Measurements from ENCODE around the gene ZFYVE19. TPM values are rescaled to one million over a fixed set of nuclear protein-coding genes. Genes with fewer than 3 reads are reported as not detected.

ZFYVE19 gene
- total and polyA plus RNA-seq, 2 donors (not counting 1 experiment from before 2014, with no cell fraction given) = 14.1 to 21.3 TPM

DNA sequence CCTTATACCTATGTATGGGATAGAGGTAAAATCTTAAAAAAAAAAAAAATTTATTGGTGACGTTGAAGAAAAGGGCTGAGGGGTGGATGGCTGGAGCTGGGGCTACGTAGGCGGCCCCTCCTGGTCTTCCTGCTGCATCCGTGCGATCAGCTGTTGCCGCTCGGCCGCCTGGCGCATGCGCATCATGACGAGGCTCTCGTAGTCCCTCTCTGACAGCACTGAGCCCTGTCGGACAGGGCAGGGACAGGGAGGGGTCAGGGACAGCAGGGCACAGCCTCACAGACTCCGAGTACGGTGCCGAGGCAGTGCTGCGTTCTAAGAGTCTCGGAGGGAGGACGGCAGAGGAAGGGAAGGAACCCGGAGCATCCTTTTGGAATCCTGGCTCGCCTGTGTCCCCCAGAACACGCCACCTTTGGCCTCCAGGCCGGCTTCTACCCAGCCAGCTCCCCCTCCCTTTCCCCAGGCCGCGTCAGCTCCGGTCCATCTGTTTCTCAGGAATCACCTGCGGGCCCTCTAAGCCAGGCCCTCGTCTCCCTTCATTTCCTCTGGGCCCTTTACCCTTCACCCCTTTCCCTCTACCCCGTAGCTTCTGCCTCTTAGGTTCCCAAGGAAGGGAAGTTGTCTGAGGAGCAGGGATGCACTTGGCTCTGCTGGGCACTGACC, 38.9 kb upstream of the ZFYVE19 start:
- no peaks in the 10 kb centered on the region for H3K79me2 ChIP-seq (ENCODE audit: control insufficient read depth, insufficient read depth, low read length)
- no peak overlapping the region for H3K4me3 ChIP-seq (replicated peaks in 1 of 4; ENCODE audit: control extremely low read depth in 1 of 4, insufficient read depth in 1 of 4, low read depth in 3 of 4, low read length in 4 of 4)
- no peak for TF ChIP-seq EZH2 (IDR thresholded peaks at IDR 0.05; ENCODE audit: low read length, missing control alignments)
- TF ChIP-seq, protein P1, sequence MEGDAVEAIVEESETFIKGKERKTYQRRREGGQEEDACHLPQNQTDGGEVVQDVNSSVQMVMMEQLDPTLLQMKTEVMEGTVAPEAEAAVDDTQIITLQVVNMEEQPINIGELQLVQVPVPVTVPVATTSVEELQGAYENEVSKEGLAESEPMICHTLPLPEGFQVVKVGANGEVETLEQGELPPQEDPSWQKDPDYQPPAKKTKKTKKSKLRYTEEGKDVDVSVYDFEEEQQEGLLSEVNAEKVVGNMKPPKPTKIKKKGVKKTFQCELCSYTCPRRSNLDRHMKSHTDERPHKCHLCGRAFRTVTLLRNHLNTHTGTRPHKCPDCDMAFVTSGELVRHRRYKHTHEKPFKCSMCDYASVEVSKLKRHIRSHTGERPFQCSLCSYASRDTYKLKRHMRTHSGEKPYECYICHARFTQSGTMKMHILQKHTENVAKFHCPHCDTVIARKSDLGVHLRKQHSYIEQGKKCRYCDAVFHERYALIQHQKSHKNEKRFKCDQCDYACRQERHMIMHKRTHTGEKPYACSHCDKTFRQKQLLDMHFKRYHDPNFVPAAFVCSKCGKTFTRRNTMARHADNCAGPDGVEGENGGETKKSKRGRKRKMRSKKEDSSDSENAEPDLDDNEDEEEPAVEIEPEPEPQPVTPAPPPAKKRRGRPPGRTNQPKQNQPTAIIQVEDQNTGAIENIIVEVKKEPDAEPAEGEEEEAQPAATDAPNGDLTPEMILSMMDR (conservative IDR thresholded peaks at IDR 0.05 in 1 of 2, IDR thresholded peaks at IDR 0.05 in 1 of 2; ENCODE audit: low read depth in 1 of 2, low read length in 2 of 2) = no peak
- no peak for DNase-seq (ENCODE audit: low read depth in 2 of 2)
- H3K27ac ChIP-seq (ENCODE audit: insufficient read depth, low read length) = no peak overlapping the region
- no peaks in the 10 kb centered on the region for H3K27me3 ChIP-seq (ENCODE audit: control insufficient read depth, insufficient read depth, low read length)
- H3K9ac ChIP-seq (ENCODE audit: insufficient read depth, low read length) = no peak overlapping the region
- H3K9me3 ChIP-seq (ENCODE audit: control insufficient read depth, insufficient read depth, low read depth, low read length) = no peaks in the 10 kb centered on the region
- peaks cover 16% of the 10 kb centered on the region for H3K4me1 ChIP-seq (ENCODE audit: control insufficient read depth, extremely low read depth, insufficient read depth, low read length)
- no peaks in the 10 kb centered on the region for H4K20me1 ChIP-seq (ENCODE audit: control insufficient read depth, extremely low read depth, insufficient read depth, low read length)
- no peak overlapping the region for H3K4me2 ChIP-seq (ENCODE audit: extremely low read depth, insufficient read depth, low read length)
- H3K36me3 ChIP-seq (ENCODE audit: control insufficient read depth, insufficient read depth, low read length) = peaks cover 7% of the 10 kb centered on the region
- H2AFZ ChIP-seq (ENCODE audit: low read length) = no peak overlapping the region

DNA sequence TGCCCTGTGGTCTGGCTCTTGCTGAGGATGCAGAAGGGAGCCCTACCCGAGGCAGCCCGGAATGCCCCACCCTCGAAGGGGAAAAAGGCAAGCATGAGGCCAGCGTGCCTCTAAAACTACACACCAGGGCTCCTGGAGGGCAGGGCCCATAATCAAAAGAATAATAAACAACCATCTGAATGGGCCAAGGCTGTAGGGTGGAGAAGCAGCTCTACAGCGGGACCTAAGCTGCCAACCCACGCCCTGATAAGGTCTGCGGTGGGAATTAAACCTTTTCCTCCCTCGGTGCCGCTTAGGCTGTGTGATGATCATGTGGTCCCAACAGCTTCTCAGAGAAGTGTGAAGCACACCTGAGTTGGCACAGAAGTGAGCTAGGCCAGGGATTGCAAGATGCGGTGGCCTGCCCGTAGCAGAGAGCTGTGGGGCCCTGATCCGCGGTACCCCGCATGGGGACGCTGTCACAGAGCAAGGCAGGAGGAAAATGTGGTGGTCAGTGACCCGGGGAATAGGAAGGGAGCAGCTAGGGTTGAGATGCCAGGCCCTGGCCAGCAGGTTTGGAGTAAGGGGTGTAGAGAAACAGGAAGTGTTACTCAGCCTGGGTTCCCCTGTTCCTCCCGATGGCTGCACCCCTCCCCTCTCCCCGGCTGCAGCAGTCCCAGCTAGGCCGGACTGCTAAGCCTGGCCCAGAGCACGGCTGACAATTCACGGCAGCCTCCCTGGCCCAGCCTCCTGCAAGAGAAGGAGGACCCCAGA, 38.2 kb upstream of the ZFYVE19 start:
- Histone ChIP-seq H3K79me2 (ENCODE audit: control insufficient read depth, insufficient read depth, low read length) (no peaks in the 10 kb centered on the region), H3K4me2 (ENCODE audit: extremely low read depth, insufficient read depth, low read length) (no peak overlapping the region), H3K9me3 (ENCODE audit: control insufficient read depth, insufficient read depth, low read depth, low read length) (no peaks in the 10 kb centered on the region), H3K9ac (ENCODE audit: insufficient read depth, low read length) (peak overlapping the region; percentile 2), H4K20me1 (ENCODE audit: control insufficient read depth, extremely low read depth, insufficient read depth, low read length) (no peaks in the 10 kb centered on the region), H3K4me3 (replicated peaks in 1 of 4; ENCODE audit: control extremely low read depth in 1 of 4, insufficient read depth in 1 of 4, low read depth in 3 of 4, low read length in 4 of 4) (no peak overlapping the region), H3K4me1 (ENCODE audit: control insufficient read depth, extremely low read depth, insufficient read depth, low read length) (peaks cover 9% of the 10 kb centered on the region), H3K36me3 (ENCODE audit: control insufficient read depth, insufficient read depth, low read length) (peaks cover 10% of the 10 kb centered on the region), H2AFZ (ENCODE audit: low read length) (no peak overlapping the region), H3K27ac (ENCODE audit: insufficient read depth, low read length) (no peak overlapping the region), H3K27me3 (ENCODE audit: control insufficient read depth, insufficient read depth, low read length) (no peaks in the 10 kb centered on the region)
- DNase-seq (ENCODE audit: low read depth in 2 of 2) = peak in 1 of 2 donors; percentile 33
- TF ChIP-seq EZH2 (IDR thresholded peaks at IDR 0.05; ENCODE audit: low read length, missing control alignments) = no peak
- TF ChIP-seq, protein P1 (conservative IDR thresholded peaks at IDR 0.05 in 1 of 2, IDR thresholded peaks at IDR 0.05 in 1 of 2; ENCODE audit: low read depth in 1 of 2, low read length in 2 of 2) = no peak

DNA sequence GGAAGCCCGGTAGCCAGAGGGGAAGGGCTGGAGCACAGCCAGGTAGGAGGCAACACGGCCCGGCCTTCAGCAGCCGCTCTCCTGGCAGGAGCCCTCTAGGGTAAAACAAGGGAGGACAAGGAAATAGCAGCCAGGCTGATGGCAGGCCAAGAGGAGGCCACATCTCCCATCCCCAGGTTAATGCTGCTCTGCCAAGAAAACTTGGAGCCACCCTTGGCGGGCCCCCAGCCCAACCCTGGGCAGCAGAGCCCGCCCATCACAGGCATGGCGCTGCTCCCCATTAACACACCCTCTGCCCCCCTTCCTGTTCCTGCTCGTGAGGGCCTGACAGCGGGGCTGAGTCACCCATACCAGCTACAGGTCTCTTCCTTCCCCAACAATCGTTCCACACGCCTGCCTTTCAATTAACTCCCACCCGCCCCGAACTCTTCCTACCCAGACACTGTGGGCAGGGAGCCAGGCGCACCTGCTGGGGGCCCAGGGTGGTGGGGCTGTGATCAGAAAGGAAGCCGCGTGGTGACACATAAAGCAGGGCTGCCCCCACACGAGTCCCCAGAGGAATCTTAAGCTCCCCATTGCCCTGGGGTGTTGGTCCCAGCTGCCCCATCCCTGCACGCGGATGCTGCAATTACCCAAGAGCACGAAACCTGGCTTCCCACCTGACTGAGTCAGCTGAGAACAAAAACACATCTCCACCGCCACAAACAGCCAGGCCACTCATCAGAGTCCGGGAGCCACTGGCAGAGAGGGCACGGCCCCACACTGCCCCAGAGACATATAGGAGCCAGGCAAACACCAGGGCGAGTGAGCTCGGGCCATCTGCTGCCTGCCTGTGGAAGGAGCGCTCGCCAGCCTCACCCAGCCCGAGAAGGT, 37.4 kb upstream of the ZFYVE19 start, which contains the start of gene C15orf62:
C15orf62 (plus strand) TSS at position 707 of the 873 bp plus-strand sequence. CDS start 516 bp downstream, outside the sequence.
- Histone ChIP-seq H3K27me3 (ENCODE audit: control insufficient read depth, insufficient read depth, low read length) (no peaks in the 10 kb centered on the region), H3K79me2 (ENCODE audit: control insufficient read depth, insufficient read depth, low read length) (no peaks in the 10 kb centered on the region), H3K9me3 (ENCODE audit: control insufficient read depth, insufficient read depth, low read depth, low read length) (no peaks in the 10 kb centered on the region), H3K9ac (ENCODE audit: insufficient read depth, low read length) (peak within 1 kb of the TSS; percentile 2), H3K27ac (ENCODE audit: insufficient read depth, low read length) (no peak within 1 kb of the TSS), H3K4me1 (ENCODE audit: control insufficient read depth, extremely low read depth, insufficient read depth, low read length) (peaks cover 6% of the 10 kb centered on the region), H4K20me1 (ENCODE audit: control insufficient read depth, extremely low read depth, insufficient read depth, low read length) (no peaks in the 10 kb centered on the region), H3K36me3 (ENCODE audit: control insufficient read depth, insufficient read depth, low read length) (peaks cover 10% of the 10 kb centered on the region), H3K4me3 (replicated peaks in 1 of 4; ENCODE audit: control extremely low read depth in 1 of 4, insufficient read depth in 1 of 4, low read depth in 3 of 4, low read length in 4 of 4) (no peak within 1 kb of the TSS), H3K4me2 (ENCODE audit: extremely low read depth, insufficient read depth, low read length) (no peak within 1 kb of the TSS), H2AFZ (ENCODE audit: low read length) (no peak within 1 kb of the TSS)
- TF ChIP-seq, protein P1 (conservative IDR thresholded peaks at IDR 0.05 in 1 of 2, IDR thresholded peaks at IDR 0.05 in 1 of 2; ENCODE audit: low read depth in 1 of 2, low read length in 2 of 2) = no peak
- TF ChIP-seq EZH2 (IDR thresholded peaks at IDR 0.05; ENCODE audit: low read length, missing control alignments) = no peak
- DNase-seq (ENCODE audit: low read depth in 2 of 2) = peak; percentile 62 to 71

All from fibroblast of lung (primary cell).